WI38 (cell line): ENCODE results near the gene TSPAN11.

Experiments used
- H3K4me3 ChIP-seq: 2 replicates; pipeline ENCODE4 v1.5.1; 2011; ENCODE audit warnings: low read depth, mild to moderate bottlenecking, control low read depth, low read length
- CTCF ChIP-seq: IDR thresholded peaks from 2 replicates; pipeline ENCODE4 v1.5.1; 2012; ENCODE audit warnings: low read depth, mild to moderate bottlenecking, control low read depth, low read length

TSPAN11 gene

GRCh38 chr12:31001581-31002360 lies 75.2 kb downstream of the TSPAN11 start:
- no peak overlapping the region for H3K4me3 ChIP-seq
- TF ChIP-seq CTCF = no peak

GRCh38 chr12:31002361-31002725 lies 75.8 kb downstream of the TSPAN11 start:
- no peak for TF ChIP-seq CTCF

GRCh38 chr12:31002999-31003398 lies 76.5 kb downstream of the TSPAN11 start:
- TF ChIP-seq CTCF = no peak
- H3K4me3 ChIP-seq = no peak overlapping the region

More at GRCh38 chr12:31002361-31002725, 75.8 kb downstream of the TSPAN11 start:
- H3K4me3 ChIP-seq = no peak overlapping the region

- no peak overlapping the region for H3K4me3 ChIP-seq
These were observed 77.5 kb downstream of the TSPAN11 start for GRCh38 chr12:31003861-31004640.

GRCh38 chr12:31004666-31005065 lies 78.1 kb downstream of the TSPAN11 start:
- no peak overlapping the region for H3K4me3 ChIP-seq
- no peak for TF ChIP-seq CTCF

More at GRCh38 chr12:31003861-31004640, 77.5 kb downstream of the TSPAN11 start:
- no peak for TF ChIP-seq CTCF

- no peak for TF ChIP-seq CTCF
- H3K4me3 ChIP-seq = no peak overlapping the region
These were observed 78.9 kb downstream of the TSPAN11 start for GRCh38 chr12:31005256-31005943.
